WTC11 (cell line): Measurements from ENCODE around the gene MAPT. TPM values are rescaled to one million over a fixed set of nuclear protein-coding genes. Genes with fewer than 3 reads are reported as not detected.

ENCODE experiments used
- ATAC-seq: fragments of 200-7000 bp; cut with Tn5 transposase; 2 replicates; pipeline ENCODE4 v1.10.0; 2021; ENCODE audit warnings: mild to moderate bottlenecking, moderate library complexity
- CTCF ChIA-PET: fragments of 300-600 bp; sonication (Branson Sonifier 250); formaldehyde crosslinking; loops from one replicate; lab custom pipeline; 2021; ENCODE audit warnings: antibody characterized with exemption; lab: Charles Lee
- POLR2A ChIA-PET: fragments of 350-600 bp; sonication (Branson Sonifier 250); formaldehyde crosslinking; loops from one replicate; lab custom pipeline; 2021; ENCODE audit warnings: antibody characterized with exemption; lab: Charles Lee
- DNase-seq: peaks from one replicate; pipeline ENCODE4 v3.0.0; 2021; ENCODE audit warnings: low spot score
- H3K27ac Mint-ChIP-seq: 2 replicates; pipeline ENCODE4 v1.8.0; 2021; ENCODE audit warnings: mixed read lengths
- H3K27me3 Mint-ChIP-seq: 2 replicates; pipeline ENCODE4 v1.8.0; 2021; ENCODE audit warnings: low read depth, mild to moderate bottlenecking, moderate library complexity, mixed read lengths
- H3K36me3 Mint-ChIP-seq: 2 replicates; pipeline ENCODE4 v1.8.0; 2021; ENCODE audit warnings: mixed read lengths
- H3K4me1 Mint-ChIP-seq: 2 replicates; pipeline ENCODE4 v1.8.0; 2022; ENCODE audit warnings: mixed read lengths
- H3K4me3 Mint-ChIP-seq: 2 replicates; pipeline ENCODE4 v1.8.0; 2021; ENCODE audit warnings: mild to moderate bottlenecking, moderate library complexity, mixed read lengths
- H3K9me3 Mint-ChIP-seq: 2 replicates; pipeline ENCODE4 v1.8.0; 2021; ENCODE audit warnings: mixed read lengths
- CBFB ChIP-seq: sonication (generic); formaldehyde crosslinking; IDR thresholded peaks from 2 replicates; pipeline ENCODE4 v1.8.1; 2022; ENCODE audit warnings: mild to moderate bottlenecking, low read depth, missing genetic modification reagents
- FOXJ3 ChIP-seq: sonication (generic); formaldehyde crosslinking; IDR thresholded peaks from 2 replicates; pipeline ENCODE4 v1.9.0; 2021; ENCODE audit warnings: missing genetic modification reagents, mild to moderate bottlenecking, borderline replicate concordance
- FOXK1 ChIP-seq: sonication (generic); formaldehyde crosslinking; IDR thresholded peaks from 2 replicates; pipeline ENCODE4 v1.8.0; 2022; ENCODE audit warnings: mild to moderate bottlenecking, moderate library complexity, missing genetic modification reagents
- GABPB1 ChIP-seq: sonication (generic); formaldehyde crosslinking; IDR thresholded peaks from 2 replicates; pipeline ENCODE4 v1.8.1; 2023; ENCODE audit warnings: mild to moderate bottlenecking, missing genetic modification reagents
- GTF2I ChIP-seq: fragments of 250-450 bp; sonication (Bioruptor Pico); conservative IDR thresholded peaks from 2 replicates; pipeline ENCODE4 v1.4.0; 2021; ENCODE audit warnings: mild to moderate bottlenecking
- JAZF1 ChIP-seq: fragments of 250-450 bp; sonication (Bioruptor Pico); IDR thresholded peaks from 2 replicates; pipeline ENCODE4 v1.9.0; 2021; ENCODE audit warnings: moderate library complexity, mild to moderate bottlenecking, inconsistent platforms
- KAT7 ChIP-seq: sonication (generic); formaldehyde crosslinking; IDR thresholded peaks from 2 replicates; pipeline ENCODE4 v1.8.1; 2023; ENCODE audit warnings: missing genetic modification reagents, mild to moderate bottlenecking, borderline replicate concordance
- SOX15 ChIP-seq: fragments of 250-450 bp; sonication (Bioruptor Pico); IDR thresholded peaks from 2 replicates; pipeline ENCODE4 v1.9.0; 2021; ENCODE audit warnings: mild to moderate bottlenecking
- TCF7 ChIP-seq: sonication (generic); formaldehyde crosslinking; IDR thresholded peaks from 2 replicates; pipeline ENCODE4 v1.8.0; 2022; ENCODE audit warnings: mild to moderate bottlenecking, low read depth, missing genetic modification reagents, moderate library complexity
- ZBTB21 ChIP-seq: sonication (generic); formaldehyde crosslinking; IDR thresholded peaks from 2 replicates; pipeline ENCODE4 v1.8.1; 2023; ENCODE audit warnings: mild to moderate bottlenecking, missing genetic modification reagents, borderline replicate concordance
- ZNF317 ChIP-seq: sonication (generic); formaldehyde crosslinking; IDR thresholded peaks from 2 replicates; pipeline ENCODE4 v1.8.1; 2023; ENCODE audit warnings: low read depth, mild to moderate bottlenecking, moderate library complexity, missing genetic modification reagents, borderline replicate concordance
- total RNA-seq: library from RNA; stranded (reverse); gene quantifications from 3 replicates; pipeline ENCODE4 v1.2.3, GENCODE V29; 2021
- TF ChIP-seq, protein P1 (sequence below): fragments of 250-450 bp; sonication (Bioruptor Pico); IDR thresholded peaks from 2 replicates; pipeline ENCODE4 v1.9.0; 2021; ENCODE audit warnings: mild to moderate bottlenecking
- TF ChIP-seq, protein P2 (sequence below): sonication (generic); formaldehyde crosslinking; IDR thresholded peaks from 2 replicates; pipeline ENCODE4 v1.8.0; 2022; ENCODE audit warnings: mild to moderate bottlenecking, missing genetic modification reagents
- TF ChIP-seq, protein P3 (sequence below): sonication (generic); formaldehyde crosslinking; IDR thresholded peaks from 2 replicates; pipeline ENCODE4 v1.8.1; 2022; ENCODE audit warnings: mild to moderate bottlenecking, moderate library complexity, missing genetic modification reagents
- TF ChIP-seq, protein P4 (sequence below): sonication (generic); formaldehyde crosslinking; IDR thresholded peaks from 2 replicates; pipeline ENCODE4 v1.8.1; 2023; ENCODE audit warnings: mild to moderate bottlenecking, missing genetic modification reagents, moderate library complexity
- TF ChIP-seq, protein P5 (sequence below): sonication (generic); formaldehyde crosslinking; IDR thresholded peaks from 2 replicates; pipeline ENCODE4 v1.8.1; 2023; ENCODE audit warnings: mild to moderate bottlenecking, moderate library complexity, missing genetic modification reagents
- TF ChIP-seq, protein P6 (sequence below): sonication (generic); formaldehyde crosslinking; IDR thresholded peaks from 2 replicates; pipeline ENCODE4 v1.8.0; 2022; ENCODE audit warnings: mild to moderate bottlenecking, missing genetic modification reagents
- TF ChIP-seq, protein P7 (sequence below): sonication (generic); formaldehyde crosslinking; IDR thresholded peaks from 2 replicates; pipeline ENCODE4 v1.8.0; 2023; ENCODE audit warnings: missing genetic modification reagents, mild to moderate bottlenecking, borderline replicate concordance

The MAPT gene
- total RNA-seq, 1 experiment from 2014 or later = 2.2 TPM

DNA sequence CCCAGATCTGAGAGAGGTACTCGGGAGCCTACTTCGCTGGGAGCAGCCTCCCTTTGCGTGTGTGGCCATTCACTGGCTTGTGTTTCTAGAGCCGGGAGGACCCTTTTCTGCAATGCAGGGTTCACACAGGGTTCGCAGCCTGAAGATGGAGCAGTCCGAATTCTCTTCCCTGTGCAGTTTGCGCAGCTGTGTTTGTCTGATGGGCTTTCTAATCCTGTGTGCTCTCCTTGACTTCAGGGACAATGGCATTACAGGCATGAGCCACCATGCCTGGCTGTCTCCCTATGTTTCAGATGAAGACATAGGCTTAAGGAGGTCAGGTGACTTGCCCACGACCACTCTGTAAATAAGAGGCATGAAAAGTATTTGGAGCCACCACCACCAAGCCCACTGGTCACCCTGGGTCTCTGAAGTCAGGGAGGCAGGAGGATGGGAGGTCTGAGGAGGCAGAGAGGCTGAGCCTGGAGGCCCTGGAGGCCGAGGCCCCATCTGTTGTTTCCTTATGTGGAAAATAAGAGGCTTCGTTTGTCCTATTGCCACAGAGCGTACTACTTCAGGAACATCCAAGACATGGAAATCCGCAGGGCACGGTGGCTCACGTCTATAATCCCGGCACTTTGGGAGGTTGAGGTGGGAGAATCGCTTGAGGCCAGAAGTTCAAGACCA, 99.7 kb downstream of the MAPT start:
- Mint-ChIP-seq H3K9me3 (peaks cover 5% of the 10 kb centered on the region), H3K27ac (no peak overlapping the region), H3K4me3 (no peak overlapping the region), H3K27me3 (0 out of 2 replicates have a peak, but pooled peaks cover 2% of the 10 kb centered on the region), H3K4me1 (peaks cover 12% of the 10 kb centered on the region; the same call in 1 of the 2 replicates), H3K36me3 (no peaks in the 10 kb centered on the region)
- ChIA-PET POLR2A (no interaction called here), CTCF (interaction anchor here (4.9 kb wide), 1 partner anchor 23 kb away, joined by 33 read pairs; no protein-coding TSS in a partner anchor)
- TF ChIP-seq CBFB (no peak), KAT7 (CRISPR knock-in tag) (no peak)
- ATAC-seq (no peak), DNase-seq (no peak)

DNA sequence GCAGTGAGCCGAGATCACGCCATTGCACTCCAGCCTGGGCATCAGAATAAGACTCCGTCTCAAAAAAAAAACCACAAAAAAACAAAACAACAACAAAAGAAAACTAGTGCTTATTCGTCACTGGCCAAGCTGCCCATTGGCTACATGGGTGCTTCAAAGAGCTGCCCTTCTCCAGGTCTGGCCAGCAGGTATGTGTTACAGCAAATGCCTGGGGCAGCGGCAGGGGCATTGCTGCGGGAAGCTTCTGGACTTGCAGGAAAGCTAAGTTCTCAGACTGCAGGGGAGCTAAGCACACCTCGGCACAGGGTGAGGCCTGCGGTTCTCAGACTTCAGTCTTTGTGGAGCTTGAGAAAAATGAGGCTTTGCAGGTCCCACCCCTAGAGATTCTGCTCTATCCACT, 100.6 kb downstream of the MAPT start:
- TF ChIP-seq, protein P1, sequence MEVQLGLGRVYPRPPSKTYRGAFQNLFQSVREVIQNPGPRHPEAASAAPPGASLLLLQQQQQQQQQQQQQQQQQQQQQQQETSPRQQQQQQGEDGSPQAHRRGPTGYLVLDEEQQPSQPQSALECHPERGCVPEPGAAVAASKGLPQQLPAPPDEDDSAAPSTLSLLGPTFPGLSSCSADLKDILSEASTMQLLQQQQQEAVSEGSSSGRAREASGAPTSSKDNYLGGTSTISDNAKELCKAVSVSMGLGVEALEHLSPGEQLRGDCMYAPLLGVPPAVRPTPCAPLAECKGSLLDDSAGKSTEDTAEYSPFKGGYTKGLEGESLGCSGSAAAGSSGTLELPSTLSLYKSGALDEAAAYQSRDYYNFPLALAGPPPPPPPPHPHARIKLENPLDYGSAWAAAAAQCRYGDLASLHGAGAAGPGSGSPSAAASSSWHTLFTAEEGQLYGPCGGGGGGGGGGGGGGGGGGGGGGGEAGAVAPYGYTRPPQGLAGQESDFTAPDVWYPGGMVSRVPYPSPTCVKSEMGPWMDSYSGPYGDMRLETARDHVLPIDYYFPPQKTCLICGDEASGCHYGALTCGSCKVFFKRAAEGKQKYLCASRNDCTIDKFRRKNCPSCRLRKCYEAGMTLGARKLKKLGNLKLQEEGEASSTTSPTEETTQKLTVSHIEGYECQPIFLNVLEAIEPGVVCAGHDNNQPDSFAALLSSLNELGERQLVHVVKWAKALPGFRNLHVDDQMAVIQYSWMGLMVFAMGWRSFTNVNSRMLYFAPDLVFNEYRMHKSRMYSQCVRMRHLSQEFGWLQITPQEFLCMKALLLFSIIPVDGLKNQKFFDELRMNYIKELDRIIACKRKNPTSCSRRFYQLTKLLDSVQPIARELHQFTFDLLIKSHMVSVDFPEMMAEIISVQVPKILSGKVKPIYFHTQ (CRISPR knock-in tag) = no peak
- TF ChIP-seq GABPB1 (no peak), FOXJ3 (no peak), SOX15 (CRISPR knock-in tag) (no peak), GTF2I (no peak)
- TF ChIP-seq, protein P2, sequence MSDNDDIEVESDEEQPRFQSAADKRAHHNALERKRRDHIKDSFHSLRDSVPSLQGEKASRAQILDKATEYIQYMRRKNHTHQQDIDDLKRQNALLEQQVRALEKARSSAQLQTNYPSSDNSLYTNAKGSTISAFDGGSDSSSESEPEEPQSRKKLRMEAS = no peak
- TF ChIP-seq, protein P3, sequence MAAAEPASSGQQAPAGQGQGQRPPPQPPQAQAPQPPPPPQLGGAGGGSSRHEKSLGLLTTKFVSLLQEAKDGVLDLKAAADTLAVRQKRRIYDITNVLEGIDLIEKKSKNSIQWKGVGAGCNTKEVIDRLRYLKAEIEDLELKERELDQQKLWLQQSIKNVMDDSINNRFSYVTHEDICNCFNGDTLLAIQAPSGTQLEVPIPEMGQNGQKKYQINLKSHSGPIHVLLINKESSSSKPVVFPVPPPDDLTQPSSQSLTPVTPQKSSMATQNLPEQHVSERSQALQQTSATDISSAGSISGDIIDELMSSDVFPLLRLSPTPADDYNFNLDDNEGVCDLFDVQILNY (CRISPR knock-in tag) = no peak
- ATAC-seq = no peak
- Mint-ChIP-seq H3K4me1 (peaks cover 12% of the 10 kb centered on the region; the same call in 1 of the 2 replicates), H3K36me3 (no peaks in the 10 kb centered on the region), H3K9me3 (peaks cover under 1% of the 10 kb centered on the region), H3K27me3 (no peaks in the 10 kb centered on the region), H3K27ac (no peak overlapping the region), H3K4me3 (no peak overlapping the region)
- DNase-seq = no peak
- ChIA-PET POLR2A (no interaction called here), CTCF (interaction anchor here (1.9 kb wide), 1 partner anchor 23 kb away, joined by 10 read pairs; no protein-coding TSS in a partner anchor)

DNA sequence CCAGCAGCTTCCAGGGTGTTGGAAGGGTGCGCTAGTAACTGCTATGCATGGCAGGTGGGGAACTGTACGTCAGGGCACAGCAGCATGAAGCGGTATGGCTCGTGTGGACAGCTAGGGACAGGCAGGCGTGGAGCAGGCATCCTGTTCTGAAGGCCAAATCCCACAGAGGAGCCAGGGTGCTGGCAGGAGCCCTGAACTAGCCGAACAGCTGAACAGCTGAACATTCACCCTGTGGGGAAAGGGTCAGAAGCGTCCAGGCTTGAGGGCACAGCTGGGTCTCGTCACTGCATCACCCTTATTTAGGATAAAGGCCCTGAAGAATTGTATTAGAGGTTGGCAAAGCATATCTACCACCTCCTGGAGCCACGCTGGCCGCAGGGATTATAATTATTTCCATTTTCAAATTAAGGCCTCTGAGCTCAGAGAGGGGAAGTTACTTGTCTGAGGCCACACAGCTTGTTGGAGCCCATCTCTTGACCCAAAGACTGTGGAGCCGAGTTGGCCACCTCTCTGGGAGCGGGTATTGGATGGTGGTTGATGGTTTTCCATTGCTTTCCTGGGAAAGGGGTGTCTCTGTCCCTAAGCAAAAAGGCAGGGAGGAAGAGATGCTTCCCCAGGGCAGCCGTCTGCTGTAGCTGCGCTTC, 101.4 kb downstream of the MAPT start:
- no peak overlapping the region for H3K4me3 Mint-ChIP-seq
- CTCF ChIA-PET = interaction anchor here (1.9 kb wide), 1 partner anchor 24 kb away, joined by 10 read pairs; no protein-coding TSS in a partner anchor
- POLR2A ChIA-PET = no interaction called here
- H3K9me3 Mint-ChIP-seq = no peaks in the 10 kb centered on the region
- no peak for DNase-seq
- H3K36me3 Mint-ChIP-seq = no peaks in the 10 kb centered on the region
- ATAC-seq = no peak
- peaks cover 12% of the 10 kb centered on the region; the same call in 1 of the 2 replicates for H3K4me1 Mint-ChIP-seq
- no peak overlapping the region for H3K27ac Mint-ChIP-seq
- H3K27me3 Mint-ChIP-seq = no peaks in the 10 kb centered on the region
- TF ChIP-seq, protein P4, sequence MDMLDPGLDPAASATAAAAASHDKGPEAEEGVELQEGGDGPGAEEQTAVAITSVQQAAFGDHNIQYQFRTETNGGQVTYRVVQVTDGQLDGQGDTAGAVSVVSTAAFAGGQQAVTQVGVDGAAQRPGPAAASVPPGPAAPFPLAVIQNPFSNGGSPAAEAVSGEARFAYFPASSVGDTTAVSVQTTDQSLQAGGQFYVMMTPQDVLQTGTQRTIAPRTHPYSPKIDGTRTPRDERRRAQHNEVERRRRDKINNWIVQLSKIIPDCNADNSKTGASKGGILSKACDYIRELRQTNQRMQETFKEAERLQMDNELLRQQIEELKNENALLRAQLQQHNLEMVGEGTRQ (CRISPR knock-in tag) = no peak
- TF ChIP-seq ZNF317 (no peak), TCF7 (no peak), ZBTB21 (CRISPR knock-in tag) (no peak), JAZF1 (CRISPR knock-in tag) (no peak), FOXK1 (no peak)
- TF ChIP-seq, protein P5, sequence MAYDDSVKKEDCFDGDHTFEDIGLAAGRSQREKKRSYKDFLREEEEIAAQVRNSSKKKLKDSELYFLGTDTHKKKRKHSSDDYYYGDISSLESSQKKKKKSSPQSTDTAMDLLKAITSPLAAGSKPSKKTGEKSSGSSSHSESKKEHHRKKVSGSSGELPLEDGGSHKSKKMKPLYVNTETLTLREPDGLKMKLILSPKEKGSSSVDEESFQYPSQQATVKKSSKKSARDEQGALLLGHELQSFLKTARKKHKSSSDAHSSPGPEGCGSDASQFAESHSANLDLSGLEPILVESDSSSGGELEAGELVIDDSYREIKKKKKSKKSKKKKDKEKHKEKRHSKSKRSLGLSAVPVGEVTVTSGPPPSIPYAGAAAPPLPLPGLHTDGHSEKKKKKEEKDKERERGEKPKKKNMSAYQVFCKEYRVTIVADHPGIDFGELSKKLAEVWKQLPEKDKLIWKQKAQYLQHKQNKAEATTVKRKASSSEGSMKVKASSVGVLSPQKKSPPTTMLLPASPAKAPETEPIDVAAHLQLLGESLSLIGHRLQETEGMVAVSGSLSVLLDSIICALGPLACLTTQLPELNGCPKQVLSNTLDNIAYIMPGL (CRISPR knock-in tag) = no peak
- TF ChIP-seq, protein P6, sequence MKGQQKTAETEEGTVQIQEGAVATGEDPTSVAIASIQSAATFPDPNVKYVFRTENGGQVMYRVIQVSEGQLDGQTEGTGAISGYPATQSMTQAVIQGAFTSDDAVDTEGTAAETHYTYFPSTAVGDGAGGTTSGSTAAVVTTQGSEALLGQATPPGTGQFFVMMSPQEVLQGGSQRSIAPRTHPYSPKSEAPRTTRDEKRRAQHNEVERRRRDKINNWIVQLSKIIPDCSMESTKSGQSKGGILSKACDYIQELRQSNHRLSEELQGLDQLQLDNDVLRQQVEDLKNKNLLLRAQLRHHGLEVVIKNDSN (CRISPR knock-in tag) = no peak
- TF ChIP-seq, protein P7, sequence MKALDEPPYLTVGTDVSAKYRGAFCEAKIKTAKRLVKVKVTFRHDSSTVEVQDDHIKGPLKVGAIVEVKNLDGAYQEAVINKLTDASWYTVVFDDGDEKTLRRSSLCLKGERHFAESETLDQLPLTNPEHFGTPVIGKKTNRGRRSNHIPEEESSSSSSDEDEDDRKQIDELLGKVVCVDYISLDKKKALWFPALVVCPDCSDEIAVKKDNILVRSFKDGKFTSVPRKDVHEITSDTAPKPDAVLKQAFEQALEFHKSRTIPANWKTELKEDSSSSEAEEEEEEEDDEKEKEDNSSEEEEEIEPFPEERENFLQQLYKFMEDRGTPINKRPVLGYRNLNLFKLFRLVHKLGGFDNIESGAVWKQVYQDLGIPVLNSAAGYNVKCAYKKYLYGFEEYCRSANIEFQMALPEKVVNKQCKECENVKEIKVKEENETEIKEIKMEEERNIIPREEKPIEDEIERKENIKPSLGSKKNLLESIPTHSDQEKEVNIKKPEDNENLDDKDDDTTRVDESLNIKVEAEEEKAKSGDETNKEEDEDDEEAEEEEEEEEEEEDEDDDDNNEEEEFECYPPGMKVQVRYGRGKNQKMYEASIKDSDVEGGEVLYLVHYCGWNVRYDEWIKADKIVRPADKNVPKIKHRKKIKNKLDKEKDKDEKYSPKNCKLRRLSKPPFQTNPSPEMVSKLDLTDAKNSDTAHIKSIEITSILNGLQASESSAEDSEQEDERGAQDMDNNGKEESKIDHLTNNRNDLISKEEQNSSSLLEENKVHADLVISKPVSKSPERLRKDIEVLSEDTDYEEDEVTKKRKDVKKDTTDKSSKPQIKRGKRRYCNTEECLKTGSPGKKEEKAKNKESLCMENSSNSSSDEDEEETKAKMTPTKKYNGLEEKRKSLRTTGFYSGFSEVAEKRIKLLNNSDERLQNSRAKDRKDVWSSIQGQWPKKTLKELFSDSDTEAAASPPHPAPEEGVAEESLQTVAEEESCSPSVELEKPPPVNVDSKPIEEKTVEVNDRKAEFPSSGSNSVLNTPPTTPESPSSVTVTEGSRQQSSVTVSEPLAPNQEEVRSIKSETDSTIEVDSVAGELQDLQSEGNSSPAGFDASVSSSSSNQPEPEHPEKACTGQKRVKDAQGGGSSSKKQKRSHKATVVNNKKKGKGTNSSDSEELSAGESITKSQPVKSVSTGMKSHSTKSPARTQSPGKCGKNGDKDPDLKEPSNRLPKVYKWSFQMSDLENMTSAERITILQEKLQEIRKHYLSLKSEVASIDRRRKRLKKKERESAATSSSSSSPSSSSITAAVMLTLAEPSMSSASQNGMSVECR (CRISPR knock-in tag) = no peak
- TF ChIP-seq, all 79 proteins: peak for 0
